SJSA1 (cell line): ENCODE results near the gene CC2D2A. TPM values are rescaled to one million over a fixed set of nuclear protein-coding genes. Genes with fewer than 3 reads are reported as not detected.

ENCODE experiments used
- DNase-seq, 2 experiments: peaks; one replicate each; pipeline ENCODE4 v3.0.0-alpha.2; 2015 to 2020; ENCODE audit warnings: low spot score in 2 of 2, low read depth in 1 of 2
- H3K27ac ChIP-seq: fragments of 250-450 bp; sonication (Bioruptor Pico); 2 replicates; pipeline ENCODE4 v1.5.1; 2020; ENCODE audit warnings: mild to moderate bottlenecking, moderate library complexity
- H3K27me3 ChIP-seq: fragments of 250-450 bp; sonication (Bioruptor Pico); replicated peaks from 2 replicates; pipeline ENCODE4 v1.5.1; 2020; ENCODE audit warnings: mild to moderate bottlenecking, moderate library complexity
- H3K36me3 ChIP-seq: fragments of 250-450 bp; sonication (Bioruptor Pico); 2 replicates; pipeline ENCODE4 v1.5.1; 2020; ENCODE audit warnings: mild to moderate bottlenecking
- H3K4me1 ChIP-seq: fragments of 250-450 bp; sonication (Bioruptor Pico); replicated peaks from 2 replicates; pipeline ENCODE4 v1.6.1; 2021; ENCODE audit warnings: mild to moderate bottlenecking
- H3K4me3 ChIP-seq: fragments of 250-450 bp; sonication (Bioruptor Pico); 2 replicates; pipeline ENCODE4 v1.5.1; 2020; ENCODE audit warnings: mild to moderate bottlenecking
- H3K9me3 ChIP-seq: fragments of 250-450 bp; sonication (Bioruptor Pico); replicated peaks from 2 replicates; pipeline ENCODE4 v1.5.1; 2020; ENCODE audit warnings: mild to moderate bottlenecking
- total RNA-seq: library from RNA; depleted of rRNA; stranded (reverse); fragments of >200 nt; shearing (Covaris generic); gene quantifications from 2 replicates; pipeline ENCODE4 v1.2.3, GENCODE V29; 2014

CC2D2A gene
- total RNA-seq, 1 experiment from 2014 or later: 7.7 TPM

GRCh38 chr4:15568821-15569220 lies 99.1 kb downstream of the CC2D2A start:
- Histone ChIP-seq H3K4me3 (no peak overlapping the region), H3K9me3 (no peaks in the 10 kb centered on the region), H3K27me3 (no peaks in the 10 kb centered on the region), H3K36me3 (no peaks in the 10 kb centered on the region), H3K4me1 (no peaks in the 10 kb centered on the region), H3K27ac (no peak overlapping the region)
- no peak for DNase-seq

GRCh38 chr4:15569746-15570145 lies 100.1 kb downstream of the CC2D2A start:
- DNase-seq: no peak
- H3K4me3 ChIP-seq: no peak overlapping the region
- H3K27ac ChIP-seq: no peak overlapping the region
- H3K27me3 ChIP-seq: no peaks in the 10 kb centered on the region
- no peaks in the 10 kb centered on the region for H3K9me3 ChIP-seq
- H3K36me3 ChIP-seq: no peaks in the 10 kb centered on the region
- H3K4me1 ChIP-seq: no peaks in the 10 kb centered on the region

GRCh38 chr4:15575966-15576365 lies 106.3 kb downstream of the CC2D2A start:
- no peak for DNase-seq
- Histone ChIP-seq H3K4me3 (no peak overlapping the region), H3K27me3 (no peaks in the 10 kb centered on the region), H3K27ac (no peak overlapping the region), H3K4me1 (no peaks in the 10 kb centered on the region), H3K9me3 (no peaks in the 10 kb centered on the region), H3K36me3 (no peaks in the 10 kb centered on the region)

GRCh38 chr4:15577508-15577907 lies 107.8 kb downstream of the CC2D2A start:
- Histone ChIP-seq H3K4me1 (peaks cover 7% of the 10 kb centered on the region), H3K36me3 (no peaks in the 10 kb centered on the region), H3K9me3 (no peaks in the 10 kb centered on the region), H3K27me3 (no peaks in the 10 kb centered on the region), H3K4me3 (no peak overlapping the region), H3K27ac (no peak overlapping the region)
- no peak for DNase-seq

- no peaks in the 10 kb centered on the region for H3K9me3 ChIP-seq
These were observed 115.1 kb downstream of the CC2D2A start for GRCh38 chr4:15584785-15585184.

GRCh38 chr4:15585331-15585730 lies 115.6 kb downstream of the CC2D2A start:
- Histone ChIP-seq H3K4me1 (peaks cover 7% of the 10 kb centered on the region), H3K4me3 (no peak overlapping the region), H3K27ac (no peak overlapping the region), H3K9me3 (no peaks in the 10 kb centered on the region), H3K27me3 (no peaks in the 10 kb centered on the region), H3K36me3 (no peaks in the 10 kb centered on the region)
- no peak for DNase-seq

More at GRCh38 chr4:15584785-15585184, 115.1 kb downstream of the CC2D2A start:
- Histone ChIP-seq H3K27me3 (no peaks in the 10 kb centered on the region), H3K4me3 (no peak overlapping the region), H3K4me1 (peaks cover 7% of the 10 kb centered on the region), H3K27ac (no peak overlapping the region), H3K36me3 (no peaks in the 10 kb centered on the region)
- DNase-seq: no peak

GRCh38 chr4:15586066-15586465 lies 116.4 kb downstream of the CC2D2A start:
- Histone ChIP-seq H3K27ac (no peak overlapping the region), H3K27me3 (no peaks in the 10 kb centered on the region), H3K4me1 (peaks cover 7% of the 10 kb centered on the region), H3K36me3 (no peaks in the 10 kb centered on the region), H3K9me3 (no peaks in the 10 kb centered on the region), H3K4me3 (no peak overlapping the region)
- no peak for DNase-seq

GRCh38 chr4:15587649-15588048 lies 118.0 kb downstream of the CC2D2A start:
- H3K27me3 ChIP-seq: no peaks in the 10 kb centered on the region
- no peaks in the 10 kb centered on the region for H3K4me1 ChIP-seq
- no peaks in the 10 kb centered on the region for H3K9me3 ChIP-seq
- no peaks in the 10 kb centered on the region for H3K36me3 ChIP-seq
- H3K4me3 ChIP-seq: no peak overlapping the region
- no peak for DNase-seq
- no peak overlapping the region for H3K27ac ChIP-seq

- H3K4me1 ChIP-seq: no peaks in the 10 kb centered on the region
- no peaks in the 10 kb centered on the region for H3K9me3 ChIP-seq
- no peaks in the 10 kb centered on the region; the same call in 1 of the 2 replicates for H3K36me3 ChIP-seq
- no peak for DNase-seq
- H3K27ac ChIP-seq: no peak overlapping the region
- no peak overlapping the region for H3K4me3 ChIP-seq
- H3K27me3 ChIP-seq: no peaks in the 10 kb centered on the region
These were observed 123.1 kb downstream of the CC2D2A start for GRCh38 chr4:15592799-15593198.

- peaks cover 5% of the 10 kb centered on the region; the same call in 1 of the 2 replicates for H3K36me3 ChIP-seq
- no peaks in the 10 kb centered on the region for H3K27me3 ChIP-seq
- peak; percentile 31 to 48 for DNase-seq
- H3K9me3 ChIP-seq: no peaks in the 10 kb centered on the region
- no peak overlapping the region for H3K27ac ChIP-seq
- H3K4me1 ChIP-seq: peaks cover 5% of the 10 kb centered on the region
- no peak overlapping the region for H3K4me3 ChIP-seq
These were observed 129.0 kb downstream of the CC2D2A start for GRCh38 chr4:15598644-15599043.

GRCh38 chr4:15600176-15600575 lies 130.5 kb downstream of the CC2D2A start:
- Histone ChIP-seq H3K27me3 (no peaks in the 10 kb centered on the region), H3K27ac (no peak overlapping the region), H3K36me3 (peaks cover 5% of the 10 kb centered on the region; the same call in 1 of the 2 replicates), H3K4me1 (peaks cover 5% of the 10 kb centered on the region), H3K9me3 (no peaks in the 10 kb centered on the region), H3K4me3 (no peak overlapping the region)
- DNase-seq: no peak

- Histone ChIP-seq H3K36me3 (peaks cover 5% of the 10 kb centered on the region; the same call in 1 of the 2 replicates), H3K4me3 (no peak overlapping the region), H3K4me1 (peaks cover 5% of the 10 kb centered on the region), H3K27me3 (no peaks in the 10 kb centered on the region), H3K9me3 (no peaks in the 10 kb centered on the region), H3K27ac (no peak overlapping the region)
- no peak for DNase-seq
These were observed 132.2 kb downstream of the CC2D2A start for GRCh38 chr4:15601862-15602261.

- no peaks in the 10 kb centered on the region for H3K9me3 ChIP-seq
- H3K36me3 ChIP-seq: no peaks in the 10 kb centered on the region
- no peaks in the 10 kb centered on the region for H3K4me1 ChIP-seq
- H3K4me3 ChIP-seq: no peak overlapping the region
- no peaks in the 10 kb centered on the region for H3K27me3 ChIP-seq
- no peak for DNase-seq
- no peak overlapping the region for H3K27ac ChIP-seq
These were observed 135.9 kb downstream of the CC2D2A start for GRCh38 chr4:15605537-15605936.

- DNase-seq: no peak
- no peaks in the 10 kb centered on the region for H3K27me3 ChIP-seq
- H3K4me1 ChIP-seq: no peaks in the 10 kb centered on the region
- no peak overlapping the region for H3K27ac ChIP-seq
- H3K9me3 ChIP-seq: no peaks in the 10 kb centered on the region
- H3K4me3 ChIP-seq: no peak overlapping the region
- H3K36me3 ChIP-seq: 0 out of 2 replicates have a peak, but pooled peaks cover 4% of the 10 kb centered on the region
These were observed 141.2 kb downstream of the CC2D2A start for GRCh38 chr4:15610855-15611254.

GRCh38 chr4:15612136-15612535 lies 142.5 kb downstream of the CC2D2A start:
- no peak overlapping the region for H3K4me3 ChIP-seq
- no peaks in the 10 kb centered on the region for H3K27me3 ChIP-seq
- DNase-seq: no peak
- H3K27ac ChIP-seq: no peak overlapping the region
- no peaks in the 10 kb centered on the region for H3K4me1 ChIP-seq
- no peaks in the 10 kb centered on the region for H3K9me3 ChIP-seq
- 0 out of 2 replicates have a peak, but pooled peaks cover 4% of the 10 kb centered on the region for H3K36me3 ChIP-seq
